ENCODE measurements around the gene CEP112. TPM values are rescaled to one million over a fixed set of nuclear protein-coding genes. Genes with fewer than 3 reads are reported as not detected.
A peak's percentile ranks its signal among the peaks of the same experiment; 100 is the strongest.

The CEP112 gene
- total and polyA plus RNA-seq, 2 experiments from 2014 or later = 4.0 to 4.3 TPM

DNA sequence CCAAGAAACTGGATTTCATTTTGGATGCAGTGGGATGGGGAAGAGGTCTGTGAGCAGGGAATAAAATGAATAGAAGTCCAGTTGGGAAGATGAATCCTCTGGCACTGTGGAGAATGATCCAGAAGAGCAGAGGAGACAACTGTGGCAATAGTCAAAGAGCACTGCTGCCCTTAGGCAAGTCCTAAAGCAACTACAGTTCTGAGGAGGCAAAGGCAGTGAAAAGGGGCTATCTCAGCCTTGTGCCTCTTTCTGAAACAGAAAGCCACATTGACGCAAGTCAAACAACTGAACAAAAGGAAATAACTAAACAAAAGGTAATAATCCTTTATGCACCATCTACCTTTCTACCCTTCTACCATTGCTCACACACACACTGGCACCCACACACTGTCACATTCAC is 392.5 kb downstream of the CEP112 start (continued):
- TF ChIP-seq ZNF462 (CRISPR knock-in tag; IDR thresholded peaks at IDR 0.05) (no peak), CREB1 (CRISPR knock-in tag; IDR thresholded peaks at IDR 0.05; ENCODE audit: low read depth) (no peak), JUNB (IDR thresholded peaks at IDR 0.05; ENCODE audit: unreplicated experiment) (no peak)
- TF ChIP-seq, protein P1, sequence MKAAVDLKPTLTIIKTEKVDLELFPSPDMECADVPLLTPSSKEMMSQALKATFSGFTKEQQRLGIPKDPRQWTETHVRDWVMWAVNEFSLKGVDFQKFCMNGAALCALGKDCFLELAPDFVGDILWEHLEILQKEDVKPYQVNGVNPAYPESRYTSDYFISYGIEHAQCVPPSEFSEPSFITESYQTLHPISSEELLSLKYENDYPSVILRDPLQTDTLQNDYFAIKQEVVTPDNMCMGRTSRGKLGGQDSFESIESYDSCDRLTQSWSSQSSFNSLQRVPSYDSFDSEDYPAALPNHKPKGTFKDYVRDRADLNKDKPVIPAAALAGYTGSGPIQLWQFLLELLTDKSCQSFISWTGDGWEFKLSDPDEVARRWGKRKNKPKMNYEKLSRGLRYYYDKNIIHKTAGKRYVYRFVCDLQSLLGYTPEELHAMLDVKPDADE (IDR thresholded peaks at IDR 0.05) = no peak

DNA sequence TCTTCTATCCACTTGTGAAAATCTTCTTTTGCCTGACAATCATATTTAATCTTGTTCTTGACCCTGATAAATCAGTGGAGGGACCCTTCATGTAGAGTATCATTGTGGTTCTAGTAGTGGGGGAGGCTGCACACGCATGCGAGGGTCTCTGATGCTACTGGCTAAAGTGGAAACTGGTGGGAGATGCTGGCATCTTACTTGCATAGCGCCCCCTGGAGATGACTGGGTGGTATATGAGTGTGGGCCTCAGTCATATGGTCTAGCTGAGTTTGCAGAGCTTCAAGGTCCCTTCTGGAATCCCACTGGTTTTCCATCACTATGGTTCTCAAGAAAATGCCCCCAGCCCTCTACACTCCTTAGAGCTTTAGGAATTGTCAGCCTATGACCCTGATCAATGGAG is 394.1 kb downstream of the CEP112 start:
- H3K9me2 ChIP-seq (ENCODE audit: insufficient read depth) = 0 out of 2 replicates have a peak, but pooled peaks cover 5% of the 10 kb centered on the region
- no peaks in the 10 kb centered on the region for H3K27me3 Mint-ChIP-seq (ENCODE audit: insufficient read depth, low read depth, poor library complexity)
- no peak overlapping the region for H3K4me3 Mint-ChIP-seq
- peak; percentile 89 for ATAC-seq
- peak; percentile 86 for DNase-seq (ENCODE audit: low spot score)
- H3K36me3 Mint-ChIP-seq (ENCODE audit: low read depth) = peaks cover 16% of the 10 kb centered on the region; the same call in 2 of the 3 replicates
- H3K27me3 ChIP-seq (ENCODE audit: insufficient read depth) = no peaks in the 10 kb centered on the region
- H3K79me2 ChIP-seq (replicated peaks; ENCODE audit: insufficient read depth) = no peaks in the 10 kb centered on the region
- no peak overlapping the region for H3K4me3 ChIP-seq
- no peak overlapping the region for H3K27ac ChIP-seq (ENCODE audit: low read depth)
- TF ChIP-seq CTCF (conservative IDR thresholded peaks at IDR 0.05; ENCODE audit: low read depth in 2 of 2) (peak; percentile 82 to 87), NANOG (IDR thresholded peaks at IDR 0.05; ENCODE audit: borderline replicate concordance) (no peak)
- no peaks in the 10 kb centered on the region for H3K4me1 Mint-ChIP-seq
- H3K4me2 ChIP-seq = no peak overlapping the region
- H3K36me3 ChIP-seq (ENCODE audit: insufficient read depth) = no peaks in the 10 kb centered on the region
- no peaks in the 10 kb centered on the region for H3F3A ChIP-seq (replicated peaks; ENCODE audit: low read depth)
- H4K20me1 ChIP-seq (replicated peaks; ENCODE audit: insufficient read depth) = no peaks in the 10 kb centered on the region
- no peaks in the 10 kb centered on the region for H3K4me1 ChIP-seq (ENCODE audit: insufficient read depth)
- no peak overlapping the region for H3K27ac Mint-ChIP-seq
- H2AFZ ChIP-seq = no peak overlapping the region
- peaks cover 25% of the 10 kb centered on the region for H3K9me3 Mint-ChIP-seq
